Subcutaneous adipose tissue (tissue), 4 donors: ENCODE data around the gene ORMDL2. TPM values are rescaled to one million over a fixed set of nuclear protein-coding genes. Genes with fewer than 3 reads are reported as not detected.

ENCODE experiments used
- CTCF ChIP-seq: fragments of 450-650 bp; IDR thresholded peaks from one replicate; pipeline ENCODE4 v1.5.1; 2016; ENCODE audit warnings: low read depth, mild to moderate bottlenecking, control low read depth, antibody characterized with exemption, moderate library complexity
- total RNA-seq, 4 donors: library from RNA; depleted of rRNA; stranded (reverse); fragments of >200 nt; gene quantifications; one replicate each; pipeline ENCODE4 v1.1.0, GENCODE V29; 2016

ORMDL2 gene
- total RNA-seq, 4 donors from 2014 or later, result 11.7 to 29.5 (median 17.6) TPM

- TF ChIP-seq CTCF, result no peak
Measured at GRCh38 chr12:55795950-55796349, 21.9 kb upstream of the ORMDL2 start.

- TF ChIP-seq CTCF, result no peak
Measured at GRCh38 chr12:55797068-55797467, 20.8 kb upstream of the ORMDL2 start.

GRCh38 chr12:55797550-55797949 is 20.3 kb upstream of the ORMDL2 start:
- TF ChIP-seq CTCF, result no peak

GRCh38 chr12:55806982-55807381 is 10.9 kb upstream of the ORMDL2 start:
- no peak for TF ChIP-seq CTCF

GRCh38 chr12:55809274-55809673 is 8.6 kb upstream of the ORMDL2 start:
- TF ChIP-seq CTCF, result no peak

- TF ChIP-seq CTCF, result no peak
Measured at GRCh38 chr12:55812088-55812487, 5.8 kb upstream of the ORMDL2 start.

- TF ChIP-seq CTCF, result no peak
Measured at GRCh38 chr12:55814257-55814656, 3.6 kb upstream of the ORMDL2 start.
